Jurkat, Clone E6-1 (cell line): ENCODE measurements around the gene MOCS3.
"Not testable (repeated sequence)": the region's sequence is repeated elsewhere in the genome, so short reads cannot be mapped to it uniquely, and the experiment has no call there.

Experiments used
- DNase-seq: peaks from one replicate; pipeline ENCODE4 v3.0.0-alpha.2; 2011; ENCODE audit warnings: low read depth, low spot score
- H3K4me3 ChIP-seq: 2 replicates; pipeline ENCODE4 v1.5.1; 2011; ENCODE audit warnings: mild to moderate bottlenecking, low read length, control low read depth, moderate library complexity

Gene MOCS3

DNA sequence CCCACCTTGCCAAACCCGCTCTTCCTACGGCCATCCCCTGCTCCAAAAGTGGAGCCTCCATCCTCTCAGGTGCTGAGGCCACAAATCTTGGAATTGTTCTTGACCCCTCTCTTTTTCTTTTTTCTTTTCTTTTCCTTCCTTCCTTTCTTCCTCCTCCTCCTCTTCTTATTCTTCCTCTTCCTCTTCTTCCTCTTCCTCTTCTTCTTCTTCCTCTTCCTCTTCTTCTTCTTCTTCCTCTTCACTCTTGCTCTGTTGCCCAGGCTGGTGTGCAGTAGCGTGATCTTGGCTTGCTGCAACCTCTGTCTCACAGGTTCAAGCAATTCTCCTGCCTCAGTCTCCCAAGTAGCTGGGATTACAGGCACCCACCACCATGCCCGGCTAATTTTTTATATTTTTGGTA, 19.9 kb downstream of the MOCS3 start:
- H3K4me3 ChIP-seq, DNase-seq: not testable (repeated sequence)

DNA sequence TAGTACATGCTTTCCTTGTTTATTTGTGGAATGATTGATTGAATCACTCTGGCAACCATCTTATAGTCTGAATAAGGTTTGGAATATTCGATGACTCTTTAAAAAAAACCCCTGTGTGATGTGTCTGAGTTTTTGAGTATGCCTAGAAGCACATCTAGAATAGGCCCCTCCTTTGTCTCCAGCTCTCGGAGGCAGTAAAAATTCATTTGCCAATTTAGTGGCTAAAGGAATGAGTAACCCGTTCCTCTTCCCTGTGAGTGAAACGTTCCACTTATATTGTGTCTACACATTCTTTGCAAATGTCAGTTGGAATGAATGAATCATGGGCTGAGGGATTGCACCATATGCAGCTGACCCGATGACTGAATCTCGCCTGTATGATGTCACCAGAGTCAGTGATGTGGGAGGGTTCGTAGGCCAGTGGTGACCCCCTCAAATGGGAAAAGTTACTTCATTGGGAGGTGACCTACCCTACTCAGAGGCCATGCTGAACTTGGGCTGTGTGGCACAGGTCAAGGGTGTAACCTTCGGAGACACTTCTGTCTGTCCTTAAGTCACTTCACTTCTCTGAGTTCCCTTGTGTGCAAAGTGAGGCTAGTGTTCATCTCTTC, 21.6 kb downstream of the MOCS3 start:
- DNase-seq, result no peak
- H3K4me3 ChIP-seq, result no peak overlapping the region

DNA sequence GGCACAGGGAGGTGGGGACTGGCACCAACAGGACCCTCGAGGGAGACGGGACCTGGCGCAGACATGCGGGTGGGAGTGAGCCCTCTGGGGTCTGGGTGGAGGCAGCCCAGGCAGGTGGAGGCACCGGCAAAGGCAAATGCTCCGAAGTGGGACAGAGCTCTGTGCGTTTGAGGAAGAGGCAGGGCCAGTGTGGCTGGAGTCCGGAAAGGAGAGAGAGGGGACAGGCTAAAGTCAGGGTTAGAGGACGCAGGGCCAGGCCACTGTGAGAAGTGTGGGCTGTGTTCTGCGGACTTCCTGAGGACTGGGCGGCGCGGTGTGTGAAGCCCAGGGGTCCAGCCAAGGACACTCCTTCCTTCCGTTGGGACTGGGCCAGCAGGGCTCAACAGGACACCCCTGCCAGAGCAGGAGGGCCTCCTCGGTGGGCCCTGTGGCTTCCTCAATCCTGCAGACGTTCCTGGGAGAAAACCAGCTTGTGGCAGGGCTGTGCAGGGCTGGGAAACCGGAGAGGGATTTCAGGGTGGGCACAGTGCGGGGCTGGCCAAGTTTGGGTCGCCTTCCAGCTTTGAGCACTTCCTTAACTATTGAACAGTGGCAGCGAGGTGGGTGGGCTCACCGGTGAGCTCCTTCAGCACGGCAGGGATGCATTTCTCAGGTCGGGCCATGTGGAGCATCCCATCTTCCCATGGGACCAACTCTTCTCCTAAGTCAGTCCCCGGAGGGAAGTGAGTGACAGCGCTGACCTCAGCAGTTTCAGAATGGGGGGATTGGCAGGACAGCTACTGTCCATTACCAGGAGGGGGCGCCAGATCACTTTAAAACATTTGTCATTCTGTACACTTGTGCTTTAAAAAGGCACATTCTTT, 22.5 kb downstream of the MOCS3 start:
- peak; percentile 47 for DNase-seq
- H3K4me3 ChIP-seq, result no peak overlapping the region

DNA sequence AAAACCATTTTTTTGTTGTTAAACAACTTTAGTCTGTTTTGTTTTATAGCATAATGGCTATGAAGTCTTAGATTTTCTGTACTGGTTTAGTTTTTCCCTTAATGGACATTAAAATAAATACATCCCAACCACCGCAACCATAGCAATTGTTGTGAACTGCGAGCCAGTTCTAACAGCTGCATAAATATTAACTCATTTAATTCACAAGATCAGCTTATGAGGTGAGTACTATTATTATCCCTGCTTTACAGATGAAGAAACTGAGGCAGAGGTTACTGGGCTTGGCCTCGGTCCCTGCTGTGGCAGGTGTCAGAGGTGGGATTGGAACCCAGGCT, 23.1 kb downstream of the MOCS3 start:
- H3K4me3 ChIP-seq, result no peak overlapping the region
- DNase-seq, result no peak

DNA sequence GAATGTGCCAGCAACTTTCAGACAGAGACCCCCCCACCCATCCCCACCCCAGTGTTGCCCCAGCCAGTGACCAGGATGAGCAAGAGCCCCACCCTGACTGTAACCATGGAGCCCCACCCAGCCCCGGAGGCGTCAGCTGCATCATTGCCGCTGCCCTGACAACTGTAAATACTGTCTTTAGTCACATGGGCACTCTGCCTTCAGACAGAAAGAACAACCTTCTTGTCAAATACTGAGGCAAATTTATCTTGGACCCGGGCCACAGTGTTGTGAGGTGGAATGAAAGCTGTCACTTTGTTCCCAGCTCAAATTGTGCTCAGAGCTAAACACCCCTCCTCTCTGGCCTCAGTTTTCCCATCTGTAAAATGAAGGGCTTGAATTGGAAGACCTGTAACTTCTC, 23.7 kb downstream of the MOCS3 start:
- no peak for DNase-seq
- no peak overlapping the region for H3K4me3 ChIP-seq

DNA sequence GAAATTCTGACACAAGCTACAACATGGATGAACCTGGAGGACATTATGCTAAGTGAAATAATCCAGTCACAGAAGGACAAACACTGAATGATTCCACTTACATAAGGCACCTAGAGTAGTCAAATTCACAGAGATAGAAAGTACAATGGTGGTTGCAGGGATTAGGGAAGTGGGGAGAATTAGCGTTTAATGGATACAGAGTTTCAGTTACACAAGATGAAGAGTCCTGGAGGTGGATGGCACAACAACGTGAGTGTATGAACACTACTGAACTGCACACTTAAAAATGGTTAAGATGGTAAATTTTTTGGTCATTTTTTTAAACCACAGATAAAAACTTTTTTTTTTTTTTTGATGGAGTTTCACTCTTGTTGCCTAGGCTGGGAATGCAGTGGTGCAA, 24.7 kb downstream of the MOCS3 start:
- H3K4me3 ChIP-seq, result no peak overlapping the region
- no peak for DNase-seq

DNA sequence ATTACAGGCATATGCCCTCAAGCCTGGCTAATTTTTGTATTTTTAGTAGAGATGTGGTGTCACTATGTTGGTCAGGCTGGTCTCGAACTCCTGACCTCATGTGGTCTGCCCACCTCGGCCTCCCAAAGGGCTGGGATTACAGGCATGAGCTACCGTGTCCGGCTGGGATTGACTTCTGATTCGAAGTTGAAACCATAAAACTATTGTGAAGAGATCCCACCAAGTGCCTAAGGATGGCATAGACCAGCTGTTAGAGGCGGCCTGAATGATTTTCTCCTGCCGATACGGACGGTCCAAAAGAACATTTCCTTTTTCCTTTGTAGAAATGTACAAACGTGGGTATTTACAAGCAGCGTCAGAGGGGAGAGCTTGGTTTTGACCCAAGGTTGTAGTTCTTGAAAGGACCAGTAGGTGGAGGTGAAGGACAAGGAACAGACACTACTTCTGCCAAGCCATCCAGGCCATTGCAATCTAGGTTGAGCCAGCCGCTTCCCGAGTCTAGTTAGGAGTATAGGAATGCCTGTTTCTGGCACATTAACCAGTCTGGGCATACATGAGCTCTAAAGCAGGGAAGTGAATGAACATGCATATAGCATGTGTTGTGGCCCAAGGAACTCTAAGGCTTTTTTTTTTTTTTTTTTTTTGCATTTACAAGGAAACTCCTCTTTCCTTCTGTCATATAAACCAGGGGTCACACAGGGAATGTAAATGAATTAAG, 29.0 kb downstream of the MOCS3 start:
- peak; percentile 71 for DNase-seq
- H3K4me3 ChIP-seq, result no peak overlapping the region

DNA sequence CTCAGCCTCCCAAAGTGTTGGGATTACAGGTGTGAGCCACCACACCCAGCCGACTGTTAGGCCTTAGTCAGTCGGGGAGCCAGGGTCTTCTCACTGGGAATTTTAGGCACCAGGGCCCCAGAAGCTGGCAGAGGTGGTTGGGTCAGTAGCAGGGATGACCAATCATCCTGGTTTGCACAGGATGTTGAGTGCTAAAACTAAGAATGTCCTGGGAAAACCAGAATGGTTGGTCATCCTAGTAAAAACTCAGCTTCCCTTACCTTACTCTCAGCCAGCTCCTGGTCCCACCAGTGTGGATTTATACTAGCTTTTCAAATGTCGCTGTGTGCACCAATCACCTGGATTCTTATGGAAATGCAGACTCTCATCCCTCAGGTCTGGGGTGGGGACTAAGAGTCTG, 32.5 kb downstream of the MOCS3 start:
- no peak for DNase-seq
- no peak overlapping the region for H3K4me3 ChIP-seq

DNA sequence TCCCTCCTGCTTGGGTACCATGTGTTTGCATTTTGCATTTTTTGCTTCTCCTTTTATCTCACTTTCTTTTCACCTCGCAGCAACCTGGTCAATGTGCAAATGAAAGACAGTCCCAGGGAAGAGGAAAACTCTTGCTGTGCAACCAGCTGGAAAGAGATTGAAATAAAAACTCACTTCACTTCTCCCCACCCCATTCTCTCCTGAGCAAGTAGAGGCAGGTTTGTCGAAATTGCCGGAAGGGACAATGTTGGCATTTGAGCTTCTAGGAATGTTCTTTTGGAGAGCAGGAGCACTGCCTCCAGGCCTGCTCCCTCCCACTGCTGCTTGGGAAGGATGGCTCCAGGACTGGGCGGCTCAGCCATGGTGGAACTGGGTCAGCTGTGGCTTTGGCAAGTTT, 33.7 kb downstream of the MOCS3 start:
- no peak overlapping the region for H3K4me3 ChIP-seq
- DNase-seq, result no peak

DNA sequence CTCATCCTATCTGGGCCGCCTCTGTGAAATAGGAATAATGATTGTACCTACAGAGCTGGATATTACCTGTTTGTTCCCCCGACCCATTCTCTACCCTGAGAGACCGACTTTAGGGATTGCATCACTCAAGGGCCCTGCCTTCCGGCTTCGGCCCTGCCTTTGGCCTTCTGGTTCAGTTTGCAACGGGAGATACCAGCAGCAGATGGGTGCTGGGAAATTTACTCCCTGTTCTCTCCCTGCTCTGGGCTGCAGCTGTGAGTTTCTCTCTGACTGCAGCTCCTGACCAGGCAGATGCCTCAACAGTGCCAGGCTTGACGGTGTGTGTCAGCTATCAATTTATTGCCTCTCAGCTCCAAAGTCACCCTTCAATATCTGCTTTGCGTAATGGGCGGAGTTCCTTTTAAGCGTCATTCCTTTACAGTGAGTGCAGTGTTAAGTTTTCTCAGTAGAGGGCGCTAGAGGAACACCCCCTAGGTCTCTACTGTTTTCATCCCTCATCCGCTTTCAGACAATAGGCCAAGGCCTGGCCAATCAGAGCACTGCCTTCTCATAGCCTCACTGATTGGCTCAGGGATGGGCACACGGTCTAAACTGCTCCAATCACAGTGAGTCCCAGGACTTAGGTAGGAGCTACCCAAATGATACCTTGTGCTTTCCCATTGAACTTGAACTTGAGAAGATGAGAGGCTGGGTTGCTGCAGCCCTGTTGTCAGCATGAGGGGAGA, 34.3 kb downstream of the MOCS3 start:
- DNase-seq, result peak; percentile 68
- no peak overlapping the region for H3K4me3 ChIP-seq

DNA sequence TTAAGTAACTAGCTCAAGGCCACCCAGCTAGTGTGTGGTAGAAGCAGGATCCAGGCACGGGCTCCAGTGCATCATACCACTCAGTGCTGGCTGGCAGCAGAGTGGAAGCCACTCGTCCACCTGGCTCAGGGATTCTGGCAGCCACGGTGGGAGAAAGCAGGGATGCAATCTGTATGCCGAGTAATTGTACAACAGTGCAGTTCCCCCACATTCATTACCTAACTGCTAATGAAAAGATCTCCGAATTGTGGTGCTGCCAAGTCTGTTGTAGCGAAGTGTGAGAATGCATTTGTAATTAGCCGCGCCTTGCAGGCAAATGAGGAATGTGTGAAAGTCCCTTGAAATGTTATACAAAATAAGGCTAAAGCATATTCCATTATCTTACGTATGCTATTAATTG, 35.3 kb downstream of the MOCS3 start:
- DNase-seq, result no peak
- H3K4me3 ChIP-seq, result no peak overlapping the region

DNA sequence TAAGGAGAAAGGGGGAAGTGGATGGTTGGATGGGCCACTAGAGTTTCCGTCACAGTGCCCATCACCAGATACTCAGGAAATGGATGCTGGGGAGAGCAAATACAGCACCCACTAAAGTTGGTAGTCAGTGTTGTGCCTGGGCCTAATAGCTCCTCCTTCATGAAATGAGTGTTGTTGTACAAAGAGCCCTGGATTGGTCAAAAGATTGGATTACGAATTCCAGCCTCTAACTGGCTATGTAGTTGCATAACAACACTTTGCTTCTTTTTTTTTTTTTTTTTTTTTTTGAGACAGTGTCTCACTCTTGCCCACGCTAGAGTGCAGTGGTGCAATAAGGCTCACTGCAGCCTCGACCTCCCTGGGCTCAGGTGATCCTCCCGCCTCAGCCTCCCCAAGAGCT, 36.9 kb downstream of the MOCS3 start:
- no peak for DNase-seq
- H3K4me3 ChIP-seq, result no peak overlapping the region

DNA sequence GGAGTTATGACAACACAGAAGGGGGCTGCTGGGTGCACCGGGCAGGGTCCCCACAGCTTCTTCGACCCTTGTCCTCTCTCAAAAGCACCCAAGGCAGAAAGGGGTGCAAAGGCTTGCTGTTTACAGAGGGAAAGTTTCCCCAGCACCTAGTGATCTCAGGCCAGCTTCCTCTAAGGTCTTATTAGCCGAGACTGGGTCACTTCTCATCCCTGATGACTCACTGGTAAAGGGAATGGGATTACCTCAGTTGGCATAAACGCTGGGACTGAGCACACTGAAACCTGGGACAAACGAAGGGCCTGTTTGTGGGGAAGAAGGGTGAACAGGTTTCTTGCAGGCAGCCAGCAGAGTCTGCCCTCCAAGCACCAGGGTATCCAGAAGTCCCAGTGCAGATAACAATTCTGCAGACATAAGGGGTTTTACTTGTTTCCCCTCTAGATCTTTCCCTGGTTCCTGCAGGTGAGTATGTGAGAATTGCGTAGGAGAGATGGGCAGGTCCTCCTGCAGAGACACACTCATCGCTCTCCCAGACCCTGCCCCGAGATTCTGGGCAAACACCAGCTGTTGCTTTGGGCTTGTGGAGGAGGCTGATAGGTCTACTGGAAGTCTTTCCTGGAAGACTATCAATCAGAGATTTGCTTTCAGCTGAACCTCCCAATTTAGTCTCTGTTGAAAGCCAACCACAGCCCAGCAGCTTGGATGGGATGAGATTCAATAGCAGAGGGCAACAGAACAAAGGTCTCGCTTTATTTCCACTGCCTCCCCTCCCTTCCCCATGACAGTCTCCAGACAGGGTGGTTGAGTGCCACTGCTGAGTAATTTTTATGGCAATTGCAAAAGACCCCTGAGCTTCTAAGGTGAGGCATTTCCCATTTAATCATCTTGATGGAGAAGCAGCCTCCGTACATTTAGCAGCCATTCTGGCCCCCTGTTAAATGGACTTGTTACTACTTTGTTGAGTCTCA, 38.6 kb downstream of the MOCS3 start:
- no peak overlapping the region for H3K4me3 ChIP-seq
- DNase-seq, result no peak

DNA sequence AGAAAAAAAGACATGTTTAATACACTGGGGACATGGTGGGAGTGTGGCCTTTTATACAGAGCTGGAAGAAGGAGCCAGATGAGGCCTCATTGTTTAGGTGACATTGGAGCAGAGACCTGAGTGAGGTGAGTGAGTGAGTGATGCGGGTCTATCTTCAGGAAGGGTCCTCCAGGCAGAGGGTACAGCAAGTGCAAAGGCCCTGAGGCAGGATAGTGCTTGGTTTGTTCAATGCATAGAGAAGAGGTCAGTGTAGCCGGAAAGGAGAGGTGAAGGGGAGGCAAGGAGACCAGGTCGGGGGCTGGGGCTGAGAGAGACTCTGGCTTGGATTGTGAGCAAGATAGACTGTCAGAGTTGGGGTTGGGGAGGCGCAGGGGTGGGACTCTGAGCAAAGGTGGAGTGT, 40.7 kb downstream of the MOCS3 start:
- no peak for DNase-seq
- no peak overlapping the region for H3K4me3 ChIP-seq

DNA sequence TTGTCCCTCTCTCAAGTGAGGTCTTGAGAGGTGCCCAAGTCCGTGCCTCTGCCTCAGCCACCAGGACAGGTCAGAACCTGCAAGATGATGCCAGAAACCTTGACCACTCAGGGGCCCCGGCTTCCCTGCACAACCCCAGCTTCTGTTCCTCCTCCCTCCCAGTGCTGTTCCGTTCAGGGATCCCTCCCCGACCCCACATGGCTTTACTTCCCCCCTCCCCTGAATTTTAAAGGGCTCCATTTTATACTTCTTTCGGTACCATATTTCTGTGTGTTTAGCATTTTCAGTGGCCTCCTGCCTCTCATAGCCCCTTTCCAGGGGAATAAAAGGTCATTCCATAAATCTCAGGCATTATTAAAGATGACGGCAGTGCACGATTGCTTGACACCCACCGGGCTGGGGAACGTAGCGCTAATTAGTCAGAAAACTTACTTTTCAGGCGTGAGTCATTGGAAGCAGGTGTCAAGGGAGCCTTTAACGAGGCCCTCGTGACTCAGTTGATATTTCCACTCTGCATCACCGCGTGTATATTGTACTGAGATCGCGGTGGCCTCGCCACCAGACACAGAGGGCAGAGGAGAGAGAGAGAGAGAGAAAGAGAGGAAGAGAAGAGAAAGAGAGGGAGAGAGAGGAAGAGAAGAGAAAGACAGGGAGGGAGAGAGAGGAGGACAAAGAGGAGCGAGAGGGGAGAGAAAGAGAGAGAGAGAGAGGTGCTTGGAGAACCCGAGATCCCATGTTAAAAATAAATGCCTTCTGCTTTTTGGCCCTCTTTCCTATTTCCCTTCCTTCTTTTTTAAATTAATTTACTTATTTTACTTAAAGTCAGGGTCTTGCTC, 43.0 kb downstream of the MOCS3 start:
- H3K4me3 ChIP-seq, result no peak overlapping the region
- no peak for DNase-seq

DNA sequence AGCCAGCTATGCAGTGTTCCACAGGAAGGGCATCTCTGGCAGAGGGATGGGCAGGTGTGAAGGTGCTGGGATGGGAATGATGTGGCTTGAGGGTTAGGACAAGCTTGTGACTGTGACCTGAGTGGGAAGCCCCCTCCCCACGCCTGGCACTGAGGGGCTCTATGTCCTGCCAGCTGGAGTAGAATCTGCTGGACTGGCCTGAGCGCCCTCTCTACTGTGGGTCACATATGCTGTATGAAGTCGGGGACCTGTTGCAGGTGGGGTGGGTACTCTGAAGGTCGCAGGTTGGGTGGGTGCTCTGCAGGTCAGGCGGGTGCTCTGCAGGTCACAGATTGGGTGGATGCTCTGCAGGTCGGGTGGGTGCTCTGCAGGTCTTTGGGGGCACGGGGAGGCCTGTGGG, 44.0 kb downstream of the MOCS3 start:
- no peak for DNase-seq
- no peak overlapping the region for H3K4me3 ChIP-seq

DNA sequence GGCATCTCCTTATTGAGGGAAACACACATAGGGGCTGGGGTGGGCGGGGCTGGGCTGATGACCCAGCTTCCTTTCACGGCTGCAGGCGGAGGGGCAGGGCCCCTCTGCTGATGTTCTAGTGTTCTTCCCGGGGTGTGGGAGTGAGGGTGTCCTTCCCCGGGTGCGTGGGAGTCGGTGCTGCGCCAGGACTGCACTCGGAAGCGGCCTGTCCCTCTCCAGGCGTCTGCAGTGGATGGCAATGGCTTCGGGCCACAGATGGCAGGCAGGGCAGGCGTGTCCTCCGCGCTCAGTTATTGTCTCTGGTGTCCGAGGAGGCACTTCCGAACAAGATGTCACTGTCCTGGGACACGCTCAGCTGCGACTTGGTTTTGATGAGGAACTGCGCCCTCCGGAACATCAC, 45.1 kb downstream of the MOCS3 start:
- DNase-seq, result no peak

DNA sequence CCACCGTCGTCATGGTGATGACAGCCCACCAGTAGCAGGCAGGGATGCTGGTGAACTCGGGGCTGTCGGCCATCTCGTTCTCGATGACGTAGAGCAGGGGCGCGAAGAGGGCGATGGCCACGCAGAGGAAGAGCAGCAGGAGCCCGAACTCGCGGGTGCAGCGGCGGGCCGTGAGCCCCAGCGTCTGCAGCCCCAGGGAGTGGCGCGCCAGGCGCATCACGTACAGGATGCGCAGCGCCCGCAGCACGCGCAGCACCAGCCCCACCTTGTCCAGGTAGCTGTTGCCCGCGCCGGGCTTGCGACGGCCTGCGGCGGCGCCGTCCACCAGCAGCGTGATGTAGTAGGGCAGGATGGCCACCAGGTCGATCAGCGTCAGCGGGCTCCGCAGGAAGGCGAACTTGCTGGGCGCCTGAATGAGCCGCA, 45.7 kb downstream of the MOCS3 start:
- H3K4me3 ChIP-seq, result no peak overlapping the region

More for the DNA sequence above, 45.1 kb downstream of the MOCS3 start:
- no peak overlapping the region for H3K4me3 ChIP-seq

More for the DNA sequence above, 45.7 kb downstream of the MOCS3 start:
- DNase-seq, result no peak
